ENCODE data around the gene EXOC2. TPM values are rescaled to one million over a fixed set of nuclear protein-coding genes. Genes with fewer than 3 reads are reported as not detected.

The EXOC2 gene
- total and polyA plus RNA-seq, 2 donors (not counting 3 experiments of a cell fraction or from before 2014, with no cell fraction given): 18.2 to 30.8 TPM

- Histone ChIP-seq H3K79me2 (ENCODE audit: control insufficient read depth, insufficient read depth, low read length) (no peaks in the 10 kb centered on the region), H4K20me1 (replicated peaks; ENCODE audit: control insufficient read depth, extremely low read depth, insufficient read depth, low read length) (no peaks in the 10 kb centered on the region), H3K4me3 (replicated peaks in 1 of 3; ENCODE audit: insufficient read depth in 1 of 3, low read depth in 1 of 3, low read length in 3 of 3) (no peak overlapping the region), H3K9me3 (replicated peaks; ENCODE audit: control insufficient read depth, insufficient read depth, low read length) (no peaks in the 10 kb centered on the region), H3K4me2 (ENCODE audit: insufficient read depth, low read length) (no peak overlapping the region), H3K9me1 (replicated peaks; ENCODE audit: control insufficient read depth, extremely low read depth, insufficient read depth, low read length) (no peaks in the 10 kb centered on the region), H3K36me3 (ENCODE audit: control insufficient read depth in 2 of 2, extremely low read depth in 1 of 2, insufficient read depth in 2 of 2, low read length in 2 of 2) (peaks cover 0 to 2% of the 10 kb centered on the region in 2 experiments), H3K27ac (ENCODE audit: insufficient read depth, low read depth, low read length) (no peak overlapping the region), H3K27me3 (ENCODE audit: control insufficient read depth in 2 of 2, insufficient read depth in 2 of 2, low read length in 2 of 2) (no peaks in the 10 kb centered on the region), H2AFZ (ENCODE audit: low read depth, low read length) (no peak overlapping the region), H3K9ac (replicated peaks; ENCODE audit: extremely low read depth, insufficient read depth, low read length) (no peak overlapping the region), H3K4me1 (ENCODE audit: control insufficient read depth, extremely low read depth, insufficient read depth, low read length) (no peaks in the 10 kb centered on the region)
- no peak for DNase-seq (ENCODE audit: low read depth, low spot score)
- dilution Hi-C loops (cut with MboI; ENCODE audit: extremely low pct_ligation_motif_present, low sequenced_read_pairs): no loop called here
- no peak for FAIRE-seq
- BruUV-seq (replicated peaks): no TSS peak
- TF ChIP-seq MYC (IDR thresholded peaks at IDR 0.05; ENCODE audit: low read depth, low read length) (no peak), EZH2 (IDR thresholded peaks at IDR 0.05; ENCODE audit: borderline replicate concordance, low read depth, low read length, severe bottlenecking) (no peak), POLR2A (IDR thresholded peaks at IDR 0.05; ENCODE audit: low read depth, low read length) (no peak), GATA2 (IDR thresholded peaks at IDR 0.05; ENCODE audit: insufficient read depth, insufficient read length, low read depth, low read length) (no peak), FOS (IDR thresholded peaks at IDR 0.05; ENCODE audit: borderline replicate concordance, insufficient read depth, low read length) (no peak), POLR2AphosphoS5 (IDR thresholded peaks at IDR 0.05; ENCODE audit: insufficient read depth, low read depth, low read length) (no peak), JUN (IDR thresholded peaks at IDR 0.05; ENCODE audit: borderline replicate concordance, insufficient read depth, insufficient read length, low read depth) (no peak), MAX (IDR thresholded peaks at IDR 0.05; ENCODE audit: insufficient read depth, insufficient read length) (no peak)
- TF ChIP-seq, protein P1, sequence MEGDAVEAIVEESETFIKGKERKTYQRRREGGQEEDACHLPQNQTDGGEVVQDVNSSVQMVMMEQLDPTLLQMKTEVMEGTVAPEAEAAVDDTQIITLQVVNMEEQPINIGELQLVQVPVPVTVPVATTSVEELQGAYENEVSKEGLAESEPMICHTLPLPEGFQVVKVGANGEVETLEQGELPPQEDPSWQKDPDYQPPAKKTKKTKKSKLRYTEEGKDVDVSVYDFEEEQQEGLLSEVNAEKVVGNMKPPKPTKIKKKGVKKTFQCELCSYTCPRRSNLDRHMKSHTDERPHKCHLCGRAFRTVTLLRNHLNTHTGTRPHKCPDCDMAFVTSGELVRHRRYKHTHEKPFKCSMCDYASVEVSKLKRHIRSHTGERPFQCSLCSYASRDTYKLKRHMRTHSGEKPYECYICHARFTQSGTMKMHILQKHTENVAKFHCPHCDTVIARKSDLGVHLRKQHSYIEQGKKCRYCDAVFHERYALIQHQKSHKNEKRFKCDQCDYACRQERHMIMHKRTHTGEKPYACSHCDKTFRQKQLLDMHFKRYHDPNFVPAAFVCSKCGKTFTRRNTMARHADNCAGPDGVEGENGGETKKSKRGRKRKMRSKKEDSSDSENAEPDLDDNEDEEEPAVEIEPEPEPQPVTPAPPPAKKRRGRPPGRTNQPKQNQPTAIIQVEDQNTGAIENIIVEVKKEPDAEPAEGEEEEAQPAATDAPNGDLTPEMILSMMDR (IDR thresholded peaks at IDR 0.05; ENCODE audit: extremely low read depth in 1 of 2, insufficient read depth in 1 of 2, low read depth in 1 of 2, low read length in 2 of 2): no peak
- CTCF ChIA-PET: no interaction called here
- POLR2A ChIA-PET: no interaction called here
- intact Hi-C loops (cut with micrococcal nuclease): loop anchor here (10.0 kb wide), 1 partner anchor 1989 kb away; no protein-coding TSS in a partner anchor
Measured at GRCh38 chr6:505374-505773, 187.6 kb downstream of the EXOC2 start.
